ENCODE results near the gene SRSF3.
"Not testable (repeated sequence)": the region's sequence is repeated elsewhere in the genome, so short reads cannot be mapped to it uniquely, and the experiment has no call there.

SRSF3 gene

GRCh38 chr6:36600564-36601146, 6.5 kb downstream of the SRSF3 start:
- 0 out of 2 replicates have a peak, but pooled peaks have one; percentile 37 for TF ChIP-seq ZNF384 (IDR thresholded peaks at IDR 0.05)
- no peak for TF ChIP-seq FOXA1 (IDR thresholded peaks at IDR 0.05)
- POLR2A ChIA-PET, result no interaction called here
- CTCF ChIA-PET, result no interaction called here

GRCh38 chr6:36601818-36602217, 7.7 kb downstream of the SRSF3 start:
- POLR2A ChIA-PET, CTCF ChIA-PET: not testable (repeated sequence)

More at GRCh38 chr6:36600564-36601146, 6.5 kb downstream of the SRSF3 start:
- DNase-seq (ENCODE audit: extremely low spot score), result no peak

GRCh38 chr6:36603222-36604089, 9.3 kb downstream of the SRSF3 start:
- ChIA-PET CTCF (interaction anchor here (0.7 kb wide), 1 partner anchor 283 kb away, joined by 3 read pairs; no protein-coding TSS in a partner anchor), POLR2A (no interaction called here)
- no peak for TF ChIP-seq L3MBTL2 (conservative IDR thresholded peaks at IDR 0.05)
- no peak for TF ChIP-seq CTBP1 (IDR thresholded peaks at IDR 0.05; ENCODE audit: borderline replicate concordance)
- no peak for TF ChIP-seq PKNOX1 (IDR thresholded peaks at IDR 0.05)
- no peak for TF ChIP-seq ELF4 (IDR thresholded peaks at IDR 0.05)
- TF ChIP-seq ARNT (IDR thresholded peaks at IDR 0.05), result no peak
- TF ChIP-seq SUZ12 (IDR thresholded peaks at IDR 0.05), result no peak
- no peak for TF ChIP-seq HDGF (IDR thresholded peaks at IDR 0.05; ENCODE audit: borderline replicate concordance)
- no peak for TF ChIP-seq ZNF384 (IDR thresholded peaks at IDR 0.05)
- TF ChIP-seq BHLHE40 (IDR thresholded peaks at IDR 0.05; ENCODE audit: borderline replicate concordance), result no peak
- TF ChIP-seq FOXA1 (IDR thresholded peaks at IDR 0.05), result no peak
- no peak for TF ChIP-seq FOXK2 (IDR thresholded peaks at IDR 0.05)
- TF ChIP-seq TARDBP (IDR thresholded peaks at IDR 0.05), result no peak
- TF ChIP-seq NFRKB (IDR thresholded peaks at IDR 0.05), result no peak
- TF ChIP-seq FOXM1 (IDR thresholded peaks at IDR 0.05; ENCODE audit: borderline replicate concordance), result no peak
- no peak for TF ChIP-seq SP1 (IDR thresholded peaks at IDR 0.05)
- no peak for TF ChIP-seq LEF1 (IDR thresholded peaks at IDR 0.05; ENCODE audit: borderline replicate concordance)
- DNase-seq (ENCODE audit: extremely low spot score), result no peak

More at GRCh38 chr6:36601818-36602217, 7.7 kb downstream of the SRSF3 start:
- not testable (repeated sequence) for DNase-seq (ENCODE audit: extremely low spot score)

GRCh38 chr6:36604090-36605060, 10.2 kb downstream of the SRSF3 start:
- TF ChIP-seq PKNOX1 (IDR thresholded peaks at IDR 0.05), result no peak
- 0 out of 2 replicates have a peak, but pooled peaks have one; percentile 14 for TF ChIP-seq L3MBTL2 (conservative IDR thresholded peaks at IDR 0.05)
- no peak for TF ChIP-seq BHLHE40 (IDR thresholded peaks at IDR 0.05; ENCODE audit: borderline replicate concordance)
- TF ChIP-seq ARNT (IDR thresholded peaks at IDR 0.05), result no peak
- ChIA-PET POLR2A (no interaction called here), CTCF (no interaction called here)
- DNase-seq (ENCODE audit: extremely low spot score), result no peak

GRCh38 chr6:36605143-36605542, 11.0 kb downstream of the SRSF3 start:
- TF ChIP-seq FOXK2 (IDR thresholded peaks at IDR 0.05), result no peak
- DNase-seq (ENCODE audit: extremely low spot score), result no peak
- CTCF ChIA-PET, result no interaction called here
- POLR2A ChIA-PET, result no interaction called here

- CTCF ChIA-PET, result interaction anchor here (0.6 to 2.1 kb wide), 2 partner anchors 10 to 185 kb away, joined by 4 to 20 read pairs; no protein-coding TSS in a partner anchor
- no peak for DNase-seq (ENCODE audit: extremely low spot score)
- TF ChIP-seq ZNF384 (IDR thresholded peaks at IDR 0.05) (no peak), HDGF (IDR thresholded peaks at IDR 0.05; ENCODE audit: borderline replicate concordance) (no peak), PKNOX1 (IDR thresholded peaks at IDR 0.05) (no peak), NFRKB (IDR thresholded peaks at IDR 0.05) (no peak), ELF4 (IDR thresholded peaks at IDR 0.05) (no peak), FOXM1 (IDR thresholded peaks at IDR 0.05; ENCODE audit: borderline replicate concordance) (no peak)
- POLR2A ChIA-PET, result interaction anchor here (1.4 kb wide), 1 partner anchor 8 kb away, joined by 4 read pairs; no protein-coding TSS in a partner anchor
Measured at GRCh38 chr6:36605560-36606391, 11.6 kb downstream of the SRSF3 start.

GRCh38 chr6:36607305-36607682, 13.1 kb downstream of the SRSF3 start:
- ChIA-PET CTCF (interaction anchor here (2.1 kb wide), 1 partner anchor 8 kb away, joined by 20 read pairs; no protein-coding TSS in a partner anchor), POLR2A (interaction anchor here (2.2 kb wide), 1 partner anchor 9 kb away, joined by 10 read pairs; no protein-coding TSS in a partner anchor)
- not testable (repeated sequence) for DNase-seq (ENCODE audit: extremely low spot score)
